ENCODE measurements around the gene TERB2. TPM values are rescaled to one million over a fixed set of nuclear protein-coding genes. Genes with fewer than 3 reads are reported as not detected.
"Not testable (repeated sequence)": the region's sequence is repeated elsewhere in the genome, so short reads cannot be mapped to it uniquely, and the experiment has no call there.

TERB2 gene, protein sequence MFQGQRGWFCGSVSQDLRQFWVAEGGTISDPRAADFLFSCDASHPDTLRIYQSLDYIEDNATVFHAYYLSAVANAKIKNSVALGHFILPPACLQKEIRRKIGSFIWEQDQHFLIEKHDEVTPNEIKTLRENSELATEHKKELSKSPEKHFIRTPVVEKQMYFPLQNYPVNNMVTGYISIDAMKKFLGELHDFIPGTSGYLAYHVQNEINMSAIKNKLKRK
- total RNA-seq (2022) (not detected in 2 replicates), Bru-seq, nascent RNA (not detected), BruChase-seq, experiment 1, labeled RNA remaining after a 6-hour chase (not detected), BruChase-seq, experiment 2, labeled RNA remaining after a 2-hour chase (not detected)
- long read RNA-seq: 0 reads

DNA sequence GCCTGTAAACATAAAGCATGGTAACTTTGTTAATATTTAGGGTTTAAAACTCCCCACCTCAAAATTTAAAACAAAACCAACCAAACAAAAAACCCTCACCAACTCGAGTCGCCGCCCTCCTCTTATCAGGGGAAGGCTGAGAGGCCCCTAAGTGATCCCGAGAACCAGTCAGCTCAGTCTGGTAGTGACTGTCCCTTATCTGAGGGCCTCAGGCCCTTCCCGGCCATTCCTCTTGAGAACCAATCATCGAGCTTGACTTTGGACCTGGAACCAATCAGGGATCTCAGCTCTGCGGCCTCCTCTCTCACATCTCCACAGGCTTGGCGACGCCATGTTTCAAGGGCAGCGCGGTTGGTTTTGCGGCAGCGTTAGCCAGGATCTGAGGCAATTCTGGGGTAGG, at the start of gene TERB2:
Gene TERB2, plus strand, starts transcription at position 300 of the 400 bp plus-strand sequence. Its CDS starts 32 bp downstream, at position 332.
- Mint-ChIP-seq H3K4me1 (ENCODE audit: low read depth, unreplicated experiment) (no peaks in the 10 kb centered on the region), H3K4me3 (ENCODE audit: low read depth, unreplicated experiment) (no peak within 1 kb of the TSS), H3K36me3 (ENCODE audit: insufficient read depth, unreplicated experiment) (no peaks in the 10 kb centered on the region), H3K9me3 (ENCODE audit: low read depth, unreplicated experiment) (no peaks in the 10 kb centered on the region), H3K27me3 (ENCODE audit: unreplicated experiment) (no peaks in the 10 kb centered on the region), H3K27ac (ENCODE audit: unreplicated experiment) (no peak within 1 kb of the TSS)
- no peak for DNase-seq
- BruUV-seq (replicated peaks): no TSS peak
- TF ChIP-seq CTCF (IDR thresholded peaks at IDR 0.05; ENCODE audit: unreplicated experiment): no peak
- CTCF ChIA-PET: no interaction called here
- intact Hi-C loops (cut with micrococcal nuclease; ENCODE audit: unreplicated experiment): no loop called here

DNA sequence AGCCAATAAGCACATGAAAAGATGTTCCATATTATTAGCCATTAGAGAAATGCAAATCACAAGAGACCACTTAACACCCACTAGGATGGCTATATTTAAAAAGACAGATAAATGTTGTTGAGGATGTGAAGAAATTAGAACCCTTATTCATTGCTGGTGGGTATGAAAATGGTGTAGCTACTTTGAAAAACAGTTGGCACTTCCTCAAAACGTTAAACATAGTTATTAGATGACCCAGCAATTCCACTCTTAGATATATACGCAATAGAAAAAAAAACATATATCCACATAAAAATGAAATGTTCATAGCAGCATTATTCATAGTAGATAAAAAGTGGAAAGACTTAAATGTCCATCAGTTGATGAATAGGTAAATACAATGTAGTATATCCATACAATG, 47.1 kb upstream of the TERB2 start:
- intact Hi-C loops (cut with micrococcal nuclease; ENCODE audit: unreplicated experiment): loop anchor here (5.0 kb wide), 1 partner anchor 42 kb away; no protein-coding TSS in a partner anchor
- H3K4me3 Mint-ChIP-seq (ENCODE audit: low read depth, unreplicated experiment): no peak overlapping the region

GRCh38 chr15:44910981-44911625, 45.4 kb upstream of the TERB2 start:
- no TSS peak for BruUV-seq (replicated peaks)
- Mint-ChIP-seq H3K27ac (ENCODE audit: unreplicated experiment) (no peak overlapping the region), H3K4me1 (ENCODE audit: low read depth, unreplicated experiment) (no peaks in the 10 kb centered on the region), H3K27me3 (ENCODE audit: unreplicated experiment) (no peaks in the 10 kb centered on the region), H3K9me3 (ENCODE audit: low read depth, unreplicated experiment) (no peaks in the 10 kb centered on the region), H3K36me3 (ENCODE audit: insufficient read depth, unreplicated experiment) (no peaks in the 10 kb centered on the region), H3K4me3 (ENCODE audit: low read depth, unreplicated experiment) (no peak overlapping the region)
- DNase-seq: no peak
- TF ChIP-seq CTCF (IDR thresholded peaks at IDR 0.05; ENCODE audit: unreplicated experiment): no peak
- CTCF ChIA-PET: no interaction called here
- intact Hi-C loops (cut with micrococcal nuclease; ENCODE audit: unreplicated experiment): no loop called here

More for the DNA sequence above, 47.1 kb upstream of the TERB2 start:
- DNase-seq: no peak
- H3K27ac Mint-ChIP-seq (ENCODE audit: unreplicated experiment): no peak overlapping the region
- H3K36me3 Mint-ChIP-seq (ENCODE audit: insufficient read depth, unreplicated experiment): peaks cover 5% of the 10 kb centered on the region
- TF ChIP-seq CTCF (IDR thresholded peaks at IDR 0.05; ENCODE audit: unreplicated experiment): no peak
- CTCF ChIA-PET: interaction anchor here (0.7 kb wide), 1 partner anchor 38 kb away, joined by 3 read pairs; no protein-coding TSS in a partner anchor
- peaks cover 8% of the 10 kb centered on the region for H3K4me1 Mint-ChIP-seq (ENCODE audit: low read depth, unreplicated experiment)
- no peaks in the 10 kb centered on the region for H3K27me3 Mint-ChIP-seq (ENCODE audit: unreplicated experiment)
- BruUV-seq (replicated peaks): no TSS peak
- H3K9me3 Mint-ChIP-seq (ENCODE audit: low read depth, unreplicated experiment): no peaks in the 10 kb centered on the region

- H3K4me1 Mint-ChIP-seq (ENCODE audit: low read depth, unreplicated experiment); intact Hi-C loops (cut with micrococcal nuclease; ENCODE audit: unreplicated experiment); H3K27me3 Mint-ChIP-seq (ENCODE audit: unreplicated experiment); H3K4me3 Mint-ChIP-seq (ENCODE audit: low read depth, unreplicated experiment); H3K27ac Mint-ChIP-seq (ENCODE audit: unreplicated experiment); CTCF ChIA-PET; H3K9me3 Mint-ChIP-seq (ENCODE audit: low read depth, unreplicated experiment); DNase-seq; H3K36me3 Mint-ChIP-seq (ENCODE audit: insufficient read depth, unreplicated experiment); BruUV-seq (replicated peaks): not testable (repeated sequence)
These were observed 44.3 kb upstream of the TERB2 start for GRCh38 chr15:44912186-44912585.

- BruUV-seq (replicated peaks): not testable (repeated sequence)
These were observed 43.5 kb upstream of the TERB2 start for GRCh38 chr15:44912974-44913448.

More at GRCh38 chr15:44912974-44913448, 43.5 kb upstream of the TERB2 start:
- H3K27me3 Mint-ChIP-seq (ENCODE audit: unreplicated experiment); H3K9me3 Mint-ChIP-seq (ENCODE audit: low read depth, unreplicated experiment); H3K4me3 Mint-ChIP-seq (ENCODE audit: low read depth, unreplicated experiment); CTCF ChIA-PET; H3K36me3 Mint-ChIP-seq (ENCODE audit: insufficient read depth, unreplicated experiment); H3K4me1 Mint-ChIP-seq (ENCODE audit: low read depth, unreplicated experiment); DNase-seq; H3K27ac Mint-ChIP-seq (ENCODE audit: unreplicated experiment); intact Hi-C loops (cut with micrococcal nuclease; ENCODE audit: unreplicated experiment): not testable (repeated sequence)
